Measurements from ENCODE around the gene CDH24.

Gene CDH24

DNA sequence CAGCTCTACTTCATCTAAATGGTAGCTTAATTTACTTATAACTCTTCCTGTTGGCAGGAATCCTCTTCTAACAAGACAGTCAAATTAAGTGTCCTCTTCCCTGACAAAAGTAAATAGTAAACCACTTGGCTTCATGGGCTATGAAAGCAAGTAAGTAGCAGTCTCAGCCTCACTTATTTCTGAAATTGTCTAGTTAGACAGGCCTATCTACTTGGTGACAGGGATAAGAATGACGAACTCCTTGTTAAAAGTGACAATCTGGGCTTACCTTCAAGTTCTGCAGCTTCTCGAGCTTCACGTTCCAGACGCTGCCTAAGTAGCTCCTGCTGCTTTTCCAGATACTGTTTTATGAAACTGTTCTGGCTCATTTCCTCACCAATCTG is 32.9 kb upstream of the CDH24 start:
- in situ Hi-C loops (cut with MboI; ENCODE audit: low sequenced_read_pairs): no loop called here

DNA sequence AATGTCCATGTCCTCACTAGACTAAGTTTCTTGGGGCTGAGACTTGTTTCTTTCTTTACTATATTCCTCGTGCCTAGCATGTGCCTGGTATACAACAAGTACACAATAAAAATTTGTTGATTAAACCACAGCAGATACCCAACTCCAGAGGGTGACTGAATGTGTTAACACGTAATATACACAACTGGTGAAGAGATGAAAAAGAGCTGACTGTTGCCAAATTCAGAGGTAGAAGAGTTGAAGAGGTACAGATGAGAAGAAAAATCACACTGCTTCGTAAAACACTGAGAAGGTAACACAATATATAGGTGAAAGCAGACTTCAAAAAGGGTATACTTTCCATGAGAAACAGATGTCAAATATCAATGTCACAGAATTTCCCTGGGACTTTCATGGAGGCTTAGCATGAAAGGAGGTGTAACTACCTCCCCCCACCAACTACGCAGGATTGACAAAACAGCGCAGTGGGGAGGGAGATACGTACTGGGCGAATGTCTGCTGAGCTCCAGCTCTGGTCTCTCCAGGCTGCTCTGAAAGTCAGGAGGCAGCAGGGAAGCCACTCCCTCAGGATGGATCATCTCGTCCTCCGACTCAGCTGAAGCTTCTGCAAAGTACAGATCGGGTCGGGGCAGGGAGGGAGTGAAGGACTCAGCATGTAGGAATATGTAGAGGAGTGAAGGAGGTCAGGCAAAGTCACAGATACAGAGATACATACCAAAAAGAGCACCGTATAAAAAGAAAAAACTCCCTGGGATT is 32.4 kb upstream of the CDH24 start:
- in situ Hi-C loops (cut with MboI; ENCODE audit: low sequenced_read_pairs): no loop called here

DNA sequence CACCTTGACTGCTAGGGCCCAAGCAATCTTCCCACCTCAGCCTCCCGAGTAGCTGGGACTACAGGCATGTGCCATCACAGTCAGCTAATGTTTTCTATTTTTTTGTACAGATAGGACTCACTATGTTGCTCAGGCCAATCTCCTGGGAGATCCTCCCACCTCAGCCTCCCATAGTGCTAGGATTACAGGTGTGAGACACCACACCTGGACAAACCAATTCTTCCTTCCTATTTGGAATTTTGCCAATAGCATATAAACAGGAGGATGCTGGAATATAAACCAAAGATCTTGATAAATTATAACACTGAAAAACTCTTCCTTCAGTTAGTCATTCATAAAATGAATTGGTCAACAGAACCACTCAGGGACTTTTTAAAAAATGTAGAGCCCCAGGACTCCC is 29.2 kb upstream of the CDH24 start:
- in situ Hi-C loops (cut with MboI; ENCODE audit: low sequenced_read_pairs): no loop called here

DNA sequence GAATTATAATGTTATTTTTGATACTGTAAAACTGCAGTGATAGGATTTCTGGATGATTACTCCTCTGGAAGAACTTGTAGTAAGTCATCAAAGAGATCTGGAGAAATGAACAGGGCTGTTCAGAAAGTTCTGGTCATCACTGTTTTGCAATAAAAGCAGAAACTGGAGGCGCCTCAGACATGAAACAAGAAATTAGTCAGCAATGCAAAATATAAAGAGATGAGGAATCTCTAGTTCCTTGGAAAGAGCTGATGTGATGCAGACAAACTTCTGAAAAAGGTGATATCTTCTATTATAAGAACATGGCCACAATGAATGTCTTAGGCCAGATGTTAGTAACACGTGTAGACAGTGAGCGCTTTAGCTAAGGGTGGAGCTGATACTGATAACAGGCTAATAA is 28.1 kb upstream of the CDH24 start:
- in situ Hi-C loops (cut with MboI; ENCODE audit: low sequenced_read_pairs): no loop called here

DNA sequence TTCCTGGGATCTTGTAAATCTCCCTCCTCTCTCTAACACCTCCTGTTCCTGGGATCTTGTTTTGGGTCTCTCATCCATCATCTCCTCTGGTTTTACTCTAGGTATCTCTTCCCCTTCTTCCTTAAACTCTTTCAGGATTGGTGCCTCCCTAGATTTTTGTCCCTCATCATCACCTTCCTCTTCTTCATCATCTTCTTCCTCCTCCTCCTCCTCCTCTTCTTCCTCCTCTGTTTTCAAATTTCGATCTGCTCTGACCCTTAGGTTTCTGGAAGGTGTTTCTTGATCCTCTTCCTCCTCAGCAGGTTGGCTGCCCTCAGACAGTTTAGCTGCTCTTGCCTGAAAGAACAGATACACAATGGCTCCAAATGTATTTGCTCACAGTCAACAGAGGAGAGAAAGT is 23.2 kb upstream of the CDH24 start:
- in situ Hi-C loops (cut with MboI; ENCODE audit: low sequenced_read_pairs): no loop called here

DNA sequence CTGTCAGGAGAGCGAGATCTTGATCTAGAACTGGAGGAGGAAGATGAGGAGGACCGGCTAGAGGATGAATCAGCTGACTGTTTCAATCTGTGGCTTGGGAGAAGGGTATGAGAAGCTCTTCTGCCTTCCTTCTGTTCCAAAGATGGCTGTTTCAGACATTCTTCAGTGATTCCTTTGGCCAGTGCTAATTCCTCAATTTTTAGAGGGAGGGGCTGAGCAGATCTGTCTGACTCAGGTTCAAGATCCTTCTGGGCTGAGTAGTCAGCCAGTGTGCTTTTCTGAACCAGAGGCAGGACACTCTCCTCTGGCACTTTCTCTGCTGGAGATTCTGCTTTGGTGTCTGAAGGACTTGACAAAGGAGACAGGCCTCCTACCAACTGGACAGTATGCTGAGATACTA is 22.4 kb upstream of the CDH24 start:
- in situ Hi-C loops (cut with MboI; ENCODE audit: low sequenced_read_pairs): no loop called here

DNA sequence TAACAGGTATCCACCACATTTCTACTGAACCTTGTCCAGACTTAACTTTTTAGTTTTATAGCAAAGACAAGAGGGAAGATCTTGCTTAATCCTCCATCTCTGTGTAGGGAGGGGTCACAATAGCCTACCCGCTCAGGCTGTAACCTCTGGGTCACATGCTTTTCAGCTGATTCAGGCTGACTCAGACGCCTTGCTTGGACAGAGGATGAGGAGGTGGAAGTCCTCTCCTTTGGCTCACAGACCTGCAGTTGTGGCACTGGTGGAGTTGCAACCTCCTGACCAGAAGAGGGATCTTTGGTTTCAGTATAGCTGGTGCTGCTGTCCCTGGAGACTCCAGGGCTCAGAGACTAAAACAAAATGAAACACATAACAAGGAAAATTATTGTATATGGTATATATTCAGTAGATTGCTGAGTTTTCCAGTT is 21.4 kb upstream of the CDH24 start:
- in situ Hi-C loops (cut with MboI; ENCODE audit: low sequenced_read_pairs): no loop called here

DNA sequence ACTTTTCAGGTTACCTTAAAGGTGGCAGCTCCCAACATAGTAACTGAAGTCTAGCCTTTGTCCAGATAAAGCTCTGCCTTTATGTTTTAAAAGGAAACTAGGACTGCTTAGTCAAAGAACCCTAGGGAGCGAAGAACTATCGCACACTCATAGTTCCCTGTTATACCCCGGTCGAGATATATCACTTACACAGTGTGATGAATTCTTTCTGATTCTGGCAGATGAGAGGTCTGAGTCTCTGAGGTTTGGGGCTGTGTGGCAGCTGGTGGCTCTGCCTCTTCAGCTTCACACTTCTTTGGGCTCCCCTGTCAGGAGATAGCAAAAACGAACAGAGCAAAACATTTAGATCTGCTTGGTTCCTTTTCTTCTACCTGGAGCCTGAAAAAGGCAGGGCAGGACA is 20.6 kb upstream of the CDH24 start:
- in situ Hi-C loops (cut with MboI; ENCODE audit: low sequenced_read_pairs): no loop called here

DNA sequence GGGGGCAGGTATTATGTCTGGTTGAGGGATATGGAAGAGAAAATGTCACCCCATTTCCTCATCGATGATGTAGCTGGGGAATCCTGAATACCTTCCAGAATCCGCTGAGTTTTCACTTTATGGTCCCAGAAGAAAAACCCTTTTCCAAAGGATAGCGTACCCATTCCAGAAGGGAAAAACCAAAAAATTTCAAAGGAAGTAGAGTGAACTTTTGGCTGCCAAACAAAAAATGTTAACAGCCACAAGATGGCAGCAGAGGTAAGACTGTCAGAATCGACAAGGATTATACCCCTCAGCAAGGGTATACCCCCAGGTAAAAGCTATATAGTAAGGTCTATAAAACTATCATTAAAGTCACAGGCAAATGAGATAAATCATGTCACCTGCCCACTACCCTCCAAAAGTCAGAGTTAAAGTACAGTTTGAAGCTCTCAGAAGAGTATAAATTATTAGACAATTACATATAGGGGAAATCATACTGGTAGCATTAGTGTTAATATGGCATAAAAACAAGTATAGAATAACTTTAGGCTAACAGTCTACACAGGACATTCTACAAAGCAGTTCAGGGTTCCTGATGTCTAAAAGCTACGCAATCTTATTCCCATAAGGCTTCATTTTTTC is 19.6 kb upstream of the CDH24 start:
- in situ Hi-C loops (cut with MboI; ENCODE audit: low sequenced_read_pairs): no loop called here

DNA sequence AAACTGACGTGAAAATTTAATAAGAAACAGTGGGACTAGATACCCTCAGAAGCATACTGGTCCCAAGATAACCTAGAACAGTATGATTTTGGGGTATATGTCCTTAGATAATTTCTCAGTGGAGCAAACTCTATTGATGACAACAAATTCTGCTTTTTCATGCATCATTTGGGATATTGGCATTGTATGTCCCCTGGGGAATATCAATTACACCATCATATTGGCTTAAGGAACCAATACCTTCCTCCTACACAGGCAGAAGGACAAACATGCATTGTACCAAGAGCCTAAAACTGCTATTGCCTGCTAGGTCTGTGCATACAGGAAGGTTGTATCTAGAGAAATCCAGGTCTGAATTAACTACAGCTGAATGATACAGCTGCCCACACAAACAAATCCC is 17.6 kb upstream of the CDH24 start:
- in situ Hi-C loops (cut with MboI; ENCODE audit: low sequenced_read_pairs): no loop called here

DNA sequence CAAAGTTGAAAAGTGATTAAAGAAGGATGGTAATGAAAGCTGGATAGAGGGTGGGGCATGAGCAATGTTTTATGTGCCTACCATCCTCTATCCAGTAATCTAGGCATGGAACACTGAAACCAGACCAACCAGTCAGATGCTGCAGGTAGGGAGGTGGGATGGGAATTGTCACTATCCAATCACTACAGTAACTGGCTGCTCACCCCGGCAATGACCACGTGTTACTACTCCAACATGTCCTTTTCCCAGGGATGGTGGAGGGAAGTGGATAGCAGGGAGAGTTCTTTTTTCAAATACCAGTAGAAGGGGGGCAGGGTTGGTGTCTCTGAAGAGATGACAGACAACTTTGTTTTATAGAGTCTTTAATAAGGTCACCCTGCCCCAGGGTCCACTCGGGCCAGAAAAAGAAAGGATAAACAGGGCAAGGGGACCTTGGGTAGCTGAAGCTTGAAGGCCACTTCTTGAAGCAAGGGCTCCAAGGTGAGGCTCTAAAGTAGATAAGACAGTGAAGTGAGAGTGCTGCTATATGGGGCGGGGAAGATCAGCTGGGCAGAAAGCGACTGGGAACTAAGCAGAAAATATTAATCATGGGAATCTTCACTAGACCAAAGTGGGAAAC is 14.7 kb upstream of the CDH24 start:
- in situ Hi-C loops (cut with MboI; ENCODE audit: low sequenced_read_pairs): no loop called here

DNA sequence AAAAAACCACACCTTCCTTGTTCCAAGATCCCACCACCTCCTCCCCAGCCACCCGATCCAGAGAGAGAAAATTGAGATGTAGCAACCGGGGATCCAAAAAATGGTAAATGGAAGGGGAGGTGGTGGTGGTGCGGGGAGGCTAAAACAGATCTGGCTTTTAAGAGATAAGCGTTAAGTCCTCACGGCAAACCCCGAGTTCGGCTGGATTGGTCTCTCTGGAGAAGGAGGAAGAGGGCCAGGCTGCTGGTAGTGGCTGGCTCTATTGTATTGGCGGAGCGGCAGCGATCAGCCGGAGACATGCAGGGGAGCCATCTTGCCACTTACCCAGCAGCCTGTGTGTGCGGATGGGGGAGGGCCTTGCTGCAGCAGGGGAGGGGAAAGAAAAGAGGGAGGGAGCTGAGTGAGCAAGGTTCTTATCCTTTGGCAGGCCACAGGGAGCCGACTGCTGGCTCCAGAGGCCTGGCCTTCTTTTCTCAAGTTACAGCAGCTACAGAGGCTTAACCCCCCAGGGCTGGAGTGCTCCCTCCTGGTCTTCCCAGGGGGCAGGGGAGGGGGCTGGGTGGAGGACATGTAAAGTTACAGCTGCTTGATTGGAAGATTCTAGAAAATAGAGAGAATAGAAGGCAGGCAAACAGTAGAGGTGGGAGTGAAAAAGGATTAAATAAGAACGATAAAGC is 14.1 kb upstream of the CDH24 start:
- in situ Hi-C loops (cut with MboI; ENCODE audit: low sequenced_read_pairs): no loop called here

DNA sequence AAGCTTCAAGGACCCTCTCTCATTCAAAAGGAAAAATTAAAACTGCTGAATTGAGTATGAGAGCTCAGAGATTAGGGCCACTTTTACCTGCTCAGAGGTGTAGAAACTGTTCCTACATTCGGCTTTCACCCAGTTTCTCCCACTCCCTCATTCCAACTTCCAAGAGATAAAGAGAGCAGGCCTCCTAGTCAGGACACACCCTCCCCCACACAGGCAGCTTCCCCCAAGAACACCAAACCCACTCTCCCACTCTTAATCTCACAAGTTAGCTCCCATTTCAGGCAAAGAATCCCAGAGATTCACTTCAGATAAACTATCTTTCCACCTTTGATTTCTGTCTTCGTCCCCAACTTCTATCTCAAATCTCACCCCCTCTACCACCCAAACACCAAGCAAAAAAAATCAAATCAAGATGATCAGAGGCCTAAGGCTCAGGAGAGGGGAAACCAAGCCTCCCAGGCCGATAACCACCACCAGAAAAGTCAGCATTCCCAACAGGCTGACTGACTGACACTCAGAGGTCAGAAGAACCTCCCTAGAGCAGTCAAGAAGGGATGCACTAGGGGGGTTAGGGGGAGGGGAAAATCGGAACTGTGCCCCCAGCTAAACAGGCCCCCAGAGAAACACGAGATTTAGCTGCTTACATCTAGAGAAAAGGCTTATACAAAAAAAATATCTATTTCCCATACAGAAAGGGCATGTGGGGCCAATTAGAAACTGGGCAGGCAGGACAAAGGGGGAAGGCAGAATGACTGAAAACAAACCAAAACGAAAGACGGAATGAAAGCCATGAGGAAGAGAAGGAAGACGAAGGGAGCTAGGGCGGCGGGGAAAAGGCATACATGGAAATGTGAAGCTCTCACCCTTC is 13.2 kb upstream of the CDH24 start:
- in situ Hi-C loops (cut with MboI; ENCODE audit: low sequenced_read_pairs): no loop called here

DNA sequence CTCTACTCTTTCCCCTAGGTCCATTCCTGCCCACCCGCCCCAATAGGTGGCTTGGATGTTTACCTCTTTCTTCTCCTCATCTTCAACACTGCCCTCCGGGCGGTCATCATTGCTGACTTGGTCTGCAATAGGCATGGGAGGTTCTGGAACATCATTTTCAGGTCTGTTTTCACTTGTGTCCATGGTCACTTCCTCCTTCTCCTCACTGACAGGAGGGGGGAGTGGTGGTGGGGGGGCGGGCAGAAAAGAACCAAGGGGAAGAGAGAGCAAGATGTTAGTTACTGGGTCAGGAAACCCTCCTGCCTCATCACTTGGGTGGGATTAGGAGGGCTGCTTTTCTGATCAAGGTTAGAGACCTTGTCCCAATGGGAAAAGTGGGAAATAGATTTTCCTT is 12.1 kb upstream of the CDH24 start:
- in situ Hi-C loops (cut with MboI; ENCODE audit: low sequenced_read_pairs): no loop called here

DNA sequence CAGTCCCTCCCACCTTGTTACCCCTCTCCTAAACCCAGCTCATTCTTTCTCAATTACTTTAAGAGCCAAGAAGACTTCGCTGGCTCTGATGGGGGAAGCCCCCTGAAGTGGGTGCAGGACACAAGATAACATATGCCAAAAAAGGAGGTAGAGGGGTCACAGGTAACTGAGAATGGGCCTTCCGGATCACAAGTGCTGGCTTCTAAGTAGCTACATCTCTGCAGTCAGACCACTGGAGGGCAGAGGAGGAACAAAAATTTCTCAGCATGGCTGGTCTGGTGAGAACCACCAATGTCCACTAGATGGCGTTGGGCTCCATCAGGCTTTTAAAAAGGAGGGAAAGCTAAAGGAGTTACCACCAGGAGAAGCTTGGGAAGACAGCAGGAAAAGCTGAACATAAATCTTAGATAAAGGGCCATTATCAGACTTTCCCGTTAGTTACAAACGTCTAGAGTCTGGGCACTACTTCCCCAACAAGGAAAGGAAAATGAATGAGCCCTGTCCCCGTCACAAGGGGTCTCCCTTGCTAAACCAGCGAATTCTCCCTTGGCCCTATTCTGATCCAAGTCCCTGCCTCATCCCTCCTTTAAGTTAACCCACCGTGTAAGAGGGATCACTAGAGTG is 11.6 kb upstream of the CDH24 start:
- in situ Hi-C loops (cut with MboI; ENCODE audit: low sequenced_read_pairs): no loop called here

DNA sequence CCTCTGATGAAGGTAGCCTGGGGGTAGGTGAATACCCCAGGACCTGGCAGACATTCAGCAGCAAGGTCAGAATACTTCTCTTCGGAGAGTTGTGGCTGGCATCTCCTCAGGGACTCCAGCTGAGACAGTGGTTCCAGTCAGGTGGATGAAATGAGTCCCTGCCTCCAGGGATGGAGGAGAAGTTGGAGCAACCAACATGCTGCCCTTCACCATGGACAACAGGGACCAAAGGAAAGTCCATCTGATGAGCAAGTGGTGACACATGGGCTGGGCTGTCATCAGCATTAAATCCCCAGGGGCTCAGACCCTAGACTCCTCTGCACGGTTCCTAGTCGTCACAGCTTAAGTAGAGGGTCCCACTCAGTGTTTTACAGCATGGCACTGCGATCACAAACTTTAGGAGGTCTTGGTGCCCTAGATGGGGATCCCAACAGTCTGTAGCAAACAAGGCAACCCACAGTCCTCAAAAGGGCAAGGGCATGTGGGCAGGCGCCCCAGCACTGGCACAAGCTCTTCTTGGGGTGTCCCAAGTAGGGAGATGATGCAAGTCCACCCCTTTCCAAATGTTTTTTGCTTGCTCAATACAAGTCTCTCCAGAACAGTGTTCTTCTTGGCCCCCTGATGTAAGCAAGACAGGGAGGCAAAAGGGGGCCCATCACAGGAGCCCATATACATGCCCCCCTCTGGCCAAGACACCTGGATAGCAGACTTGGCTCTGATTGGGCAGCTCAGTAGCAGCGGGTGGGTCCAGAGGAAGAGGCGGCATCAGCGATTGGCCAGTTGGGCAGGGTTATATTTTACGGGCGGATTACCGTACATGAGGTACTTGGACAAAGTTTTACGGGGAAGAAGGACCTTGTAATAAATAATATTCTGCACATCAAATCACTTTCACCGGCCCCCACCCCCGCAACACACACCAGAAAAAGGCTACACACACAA is 10.8 kb upstream of the CDH24 start:
- in situ Hi-C loops (cut with MboI; ENCODE audit: low sequenced_read_pairs): no loop called here

DNA sequence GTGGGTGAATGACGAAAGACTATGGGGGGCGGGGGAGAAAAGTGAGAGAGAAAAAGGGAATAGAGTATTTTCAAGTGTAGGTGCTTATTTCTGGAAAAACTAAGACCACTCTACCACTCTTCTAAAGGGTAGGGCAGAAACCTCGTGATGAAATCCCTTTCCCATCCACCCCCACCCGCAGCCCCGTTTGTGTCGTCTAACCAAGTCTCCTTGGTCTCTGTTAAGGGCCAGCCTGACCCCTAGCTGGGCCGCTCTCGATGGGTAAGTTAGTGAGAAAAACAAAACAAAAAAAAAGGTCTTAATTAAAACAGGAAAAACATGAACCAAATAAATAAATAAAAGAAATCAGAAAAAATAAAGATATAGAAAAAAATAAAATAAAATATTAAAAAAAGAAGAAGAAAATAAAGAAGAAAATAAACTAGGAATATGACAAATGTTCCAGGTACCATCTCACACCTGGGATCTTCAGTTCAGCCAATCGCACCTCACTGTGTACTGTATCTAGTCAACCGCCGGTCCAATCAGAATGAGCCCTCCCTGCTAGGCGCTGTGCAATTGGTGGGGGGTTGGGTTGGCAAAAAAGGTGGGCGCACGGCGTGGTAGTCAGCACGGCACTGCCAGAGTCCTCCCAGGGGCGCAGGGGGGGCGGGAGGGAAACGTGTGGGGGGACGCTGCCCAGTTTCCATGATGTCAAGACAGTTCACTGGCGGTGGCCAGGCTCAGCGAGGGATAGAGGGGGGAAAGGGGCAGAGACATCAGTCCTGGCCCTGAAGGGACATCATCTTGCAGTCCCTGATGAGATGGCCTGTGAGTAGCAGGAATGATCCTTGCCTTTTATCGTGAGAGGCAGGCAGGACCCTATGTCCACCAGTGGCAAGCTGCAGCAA is 9.8 kb upstream of the CDH24 start:
- in situ Hi-C loops (cut with MboI; ENCODE audit: low sequenced_read_pairs): no loop called here

DNA sequence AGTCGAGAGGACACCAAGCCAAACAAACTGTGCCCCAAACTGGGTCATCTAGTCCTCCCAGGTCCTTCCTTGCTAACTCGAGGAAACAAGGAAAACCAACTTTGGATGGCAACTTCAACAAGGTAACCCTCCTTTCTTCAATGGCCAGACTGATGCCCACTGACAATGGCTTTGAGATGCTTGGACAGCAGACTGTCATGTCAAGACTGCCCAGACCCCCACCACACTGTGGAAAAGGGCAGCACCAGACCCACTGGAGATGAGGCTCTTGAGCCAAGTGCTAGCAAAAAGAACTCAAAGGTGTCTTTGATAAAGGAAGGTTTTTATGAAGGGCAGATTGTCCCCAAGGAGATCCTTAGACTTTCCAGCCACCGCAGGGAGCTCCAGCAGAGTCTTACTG is 9.0 kb upstream of the CDH24 start:
- in situ Hi-C loops (cut with MboI; ENCODE audit: low sequenced_read_pairs): no loop called here

Data from HL-60/S4 treated with phorbol 12-myristate 13-acetate at 8.2 ng/mL for 4 days and 3 days (cell line).